Spinal cord (tissue), 10 donors: Measurements from ENCODE around the gene RAB11FIP4. TPM values are rescaled to one million over a fixed set of nuclear protein-coding genes. Genes with fewer than 3 reads are reported as not detected.

Experiments used
- DNase-seq, 6 donors: peaks; one replicate each; pipeline versions ENCODE4 v3.0.0 to v3.0.0-alpha.2; 2013 to 2015; ENCODE audit warnings: low spot score in 6 of 6, low read depth in 4 of 6
- H3K27ac ChIP-seq: one replicate; pipeline ENCODE4 v1.5.1; 2013; ENCODE audit warnings: low read depth, low read length, control low read depth
- H3K27me3 ChIP-seq: one replicate; pipeline ENCODE4 v1.6.1; 2013; ENCODE audit warnings: low read length; ENCODE audit not compliant: control insufficient read depth, insufficient read depth
- H3K36me3 ChIP-seq: one replicate; pipeline ENCODE4 v1.6.1; 2013; ENCODE audit warnings: low read length; ENCODE audit not compliant: control insufficient read depth, insufficient read depth
- H3K4me1 ChIP-seq: one replicate; pipeline ENCODE4 v1.6.1; 2013; ENCODE audit warnings: low read length; ENCODE audit not compliant: control insufficient read depth, insufficient read depth
- H3K4me3 ChIP-seq: one replicate; pipeline ENCODE4 v1.5.1; 2013; ENCODE audit warnings: low read depth, low read length, control low read depth
- H3K9me3 ChIP-seq: one replicate; pipeline ENCODE4 v1.6.1; 2013; ENCODE audit warnings: low read length; ENCODE audit not compliant: control insufficient read depth, insufficient read depth
- WGBS: methylation state at CpG from one replicate; pipeline ENCODE4 v1.1.5; 2013; ENCODE audit warnings: missing lambda C conversion rate; ENCODE audit not compliant: insufficient coverage; 5-methylcytosine and 5-hydroxymethylcytosine counted together
- polyA plus RNA-seq, 2 donors: library from polyadenylated mRNA; unstranded; fragments of 120-200 nt; gene quantifications; one replicate each; pipeline ENCODE4 v1.2.1, GENCODE V29; 2013; ENCODE audit not compliant: insufficient read length in 2 of 2
- total RNA-seq, 2 donors: library from RNA; depleted of rRNA in 1 of 2; stranded (reverse); fragments of 120-200 nt in 1 of 2; fragments of >200 nt in 1 of 2; gene quantifications; one replicate each; pipeline versions ENCODE4 v1.2.3 to v1.2.4, GENCODE V29; 2013 to 2014
- donor health status: healthy.

The RAB11FIP4 gene
- total and polyA plus RNA-seq, 4 donors: 15.3 to 50.5 (median 40.1) TPM

GRCh38 chr17:31574458-31574857, 183.0 kb downstream of the RAB11FIP4 start:
- H3K4me1 ChIP-seq: peaks cover 19% of the 10 kb centered on the region
- H3K4me3 ChIP-seq: no peak overlapping the region
- H3K9me3 ChIP-seq: no peaks in the 10 kb centered on the region
- WGBS: 85% methylated on average over 10 of the region's 10 CpGs
- no peak overlapping the region for H3K27ac ChIP-seq
- no peak for DNase-seq
- peaks cover 2% of the 10 kb centered on the region for H3K27me3 ChIP-seq
- no peaks in the 10 kb centered on the region for H3K36me3 ChIP-seq

DNA sequence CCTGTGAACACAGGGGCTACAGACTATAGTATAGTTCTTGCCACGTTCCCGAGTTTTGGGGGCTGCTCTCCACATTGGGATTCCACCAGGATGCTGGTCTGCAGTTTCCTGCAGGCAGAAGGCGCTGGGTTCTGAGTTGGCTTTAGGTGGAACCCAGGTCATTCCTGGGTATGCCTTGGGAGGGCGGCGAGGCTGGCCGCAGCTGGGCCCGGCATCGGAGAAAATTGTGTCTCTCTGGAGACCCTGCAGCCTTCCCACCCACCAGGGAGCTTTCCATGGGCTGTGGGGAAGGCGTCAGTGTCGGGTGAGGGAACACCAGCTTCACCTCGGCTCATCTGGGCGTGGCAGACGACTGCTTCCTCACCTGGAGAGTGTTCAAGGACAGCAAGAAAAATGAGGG, 183.6 kb downstream of the RAB11FIP4 start:
- Histone ChIP-seq H3K9me3 (no peaks in the 10 kb centered on the region), H3K27ac (no peak overlapping the region), H3K4me1 (peaks cover 25% of the 10 kb centered on the region), H3K4me3 (no peak overlapping the region), H3K27me3 (peaks cover 2% of the 10 kb centered on the region), H3K36me3 (no peaks in the 10 kb centered on the region)
- DNase-seq: no peak
- WGBS: 79% methylated on average over 5 of the region's 13 CpGs

- 21% methylated on average over 4 of the region's 4 CpGs for WGBS
- peak in 3 of 6 donors; percentile 30 to 53 (median 35) for DNase-seq
- Histone ChIP-seq H3K4me3 (no peak overlapping the region), H3K27me3 (peaks cover 2% of the 10 kb centered on the region), H3K27ac (no peak overlapping the region), H3K9me3 (no peaks in the 10 kb centered on the region), H3K36me3 (no peaks in the 10 kb centered on the region), H3K4me1 (peaks cover 35% of the 10 kb centered on the region)
Measured at GRCh38 chr17:31579265-31579664, 187.8 kb downstream of the RAB11FIP4 start.

DNA sequence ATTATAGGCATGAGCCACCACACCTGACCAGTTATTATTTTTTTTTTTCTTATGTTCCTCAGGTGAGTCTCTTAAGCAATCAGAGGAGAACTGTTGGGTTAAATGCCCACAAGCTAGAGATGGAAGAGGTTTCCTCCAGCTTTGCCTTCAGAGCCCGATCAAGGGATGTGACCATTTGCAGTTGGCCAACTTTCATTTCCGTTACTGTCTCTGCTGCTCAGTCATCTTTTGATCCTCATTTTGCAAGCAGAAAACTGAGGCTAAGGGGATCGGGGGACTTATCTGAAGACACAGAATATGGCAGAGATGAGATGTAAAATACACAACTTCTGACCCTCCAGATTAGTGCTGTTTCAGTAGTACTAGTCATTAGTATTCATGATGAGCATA, 188.8 kb downstream of the RAB11FIP4 start:
- H3K9me3 ChIP-seq: no peaks in the 10 kb centered on the region
- no peak for DNase-seq
- no peaks in the 10 kb centered on the region for H3K36me3 ChIP-seq
- H3K4me3 ChIP-seq: no peak overlapping the region
- peaks cover 35% of the 10 kb centered on the region for H3K4me1 ChIP-seq
- H3K27ac ChIP-seq: no peak overlapping the region
- peaks cover 2% of the 10 kb centered on the region for H3K27me3 ChIP-seq
- WGBS: 100% methylated on average over 2 of the region's 3 CpGs

- H3K4me1 ChIP-seq: peaks cover 35% of the 10 kb centered on the region
Measured at GRCh38 chr17:31580706-31581490, 189.4 kb downstream of the RAB11FIP4 start.

DNA sequence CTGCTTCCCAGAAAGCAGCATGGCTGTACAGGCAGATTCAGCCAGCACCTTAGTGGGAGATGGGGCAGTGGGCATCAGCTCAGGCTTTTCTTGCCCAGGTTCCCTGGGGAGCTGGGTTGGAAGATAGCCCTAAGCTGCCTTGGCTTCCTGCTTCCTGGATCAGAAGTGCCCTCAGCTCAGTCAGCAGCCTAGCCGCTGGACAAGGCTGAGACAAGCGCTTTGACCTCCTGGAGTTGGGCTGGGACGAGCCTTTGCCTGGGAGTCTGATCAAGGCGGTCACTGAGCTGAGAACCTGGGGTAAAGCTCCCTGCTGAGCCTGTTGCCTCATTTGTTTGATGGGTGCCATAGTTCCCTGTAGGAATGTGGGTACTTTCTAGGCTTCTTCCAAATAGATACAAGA, 190.0 kb downstream of the RAB11FIP4 start:
- 62% methylated on average over 4 of the region's 4 CpGs for WGBS
- Histone ChIP-seq H3K36me3 (no peaks in the 10 kb centered on the region), H3K4me1 (peaks cover 35% of the 10 kb centered on the region), H3K27ac (peak overlapping the region; percentile 30), H3K9me3 (no peaks in the 10 kb centered on the region), H3K4me3 (no peak overlapping the region), H3K27me3 (peaks cover 2% of the 10 kb centered on the region)
- no peak for DNase-seq

More at GRCh38 chr17:31580706-31581490, 189.4 kb downstream of the RAB11FIP4 start:
- Histone ChIP-seq H3K27ac (peak overlapping the region; percentile 30), H3K4me3 (no peak overlapping the region), H3K36me3 (no peaks in the 10 kb centered on the region), H3K27me3 (peaks cover 2% of the 10 kb centered on the region), H3K9me3 (no peaks in the 10 kb centered on the region)
- DNase-seq: peak in 3 of 6 donors; percentile 31 to 69 (median 57)
- WGBS: 36% methylated on average over 15 of the region's 16 CpGs

DNA sequence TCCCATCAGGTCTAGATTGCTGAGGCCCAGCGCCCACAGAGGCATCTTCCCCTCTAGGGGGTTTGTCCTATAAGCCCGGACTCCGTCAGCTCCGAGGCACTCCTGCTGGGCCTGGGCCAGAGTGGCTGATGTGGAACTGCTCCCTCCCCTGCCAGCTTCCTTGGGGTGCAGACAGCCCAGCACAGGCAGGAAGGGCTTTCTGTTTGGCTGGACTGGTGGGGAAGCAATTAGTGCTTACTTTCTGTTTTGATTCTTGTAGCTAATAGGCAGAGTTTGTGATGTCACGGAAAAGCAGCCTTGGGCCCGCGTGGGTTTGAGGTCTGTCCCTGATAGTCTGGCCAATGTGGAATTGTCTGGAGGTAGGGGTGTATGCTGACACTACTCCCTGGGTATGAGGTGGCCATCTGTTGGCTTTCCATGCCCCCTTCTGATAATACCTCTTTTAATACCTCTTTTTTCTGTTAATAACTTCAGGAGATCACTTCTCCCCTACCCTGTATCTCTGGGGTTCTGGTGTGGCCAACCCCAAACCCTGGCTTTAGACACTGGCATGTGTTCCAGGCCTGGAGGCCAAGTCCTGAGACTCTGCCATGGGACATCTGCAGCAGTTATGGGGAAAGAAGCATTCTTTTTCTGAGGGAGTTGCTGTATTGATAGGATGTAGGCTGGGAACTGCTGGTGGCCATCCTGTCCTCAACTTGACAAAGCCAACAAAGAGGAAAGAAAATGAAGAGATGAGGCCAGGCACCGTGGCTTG, 190.9 kb downstream of the RAB11FIP4 start:
- Histone ChIP-seq H3K27me3 (peaks cover 2% of the 10 kb centered on the region), H3K9me3 (no peaks in the 10 kb centered on the region), H3K4me1 (peaks cover 35% of the 10 kb centered on the region), H3K4me3 (no peak overlapping the region), H3K27ac (no peak overlapping the region), H3K36me3 (no peaks in the 10 kb centered on the region)
- DNase-seq: no peak
- 69% methylated on average over 7 of the region's 8 CpGs for WGBS

DNA sequence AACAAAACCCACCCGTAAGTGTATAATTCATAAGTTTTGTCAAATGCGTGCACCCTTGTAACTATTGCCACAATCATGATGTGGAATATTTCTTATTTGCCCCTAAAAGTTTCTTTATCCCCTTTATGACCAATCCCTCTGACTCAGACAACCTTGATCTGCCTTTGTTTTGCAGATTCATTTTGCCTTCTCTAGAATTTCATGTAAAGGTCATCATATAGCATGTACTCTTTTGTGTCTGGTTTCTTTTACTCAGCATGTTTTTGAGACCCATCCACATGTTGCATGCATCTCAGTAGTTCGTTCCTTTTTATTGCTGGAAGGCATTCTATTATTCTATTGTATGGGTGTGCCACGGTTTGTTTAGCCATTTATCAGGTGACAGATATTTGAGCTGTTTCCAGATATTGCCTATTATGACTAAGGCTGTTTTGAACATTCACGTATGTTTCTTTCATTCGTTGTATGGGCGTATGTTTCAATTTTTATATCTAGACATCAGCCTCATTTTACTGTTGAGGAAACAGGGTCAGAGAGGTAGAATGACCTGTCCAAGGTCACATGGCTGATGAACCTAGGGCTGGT, 192.4 kb downstream of the RAB11FIP4 start:
- Histone ChIP-seq H3K4me3 (no peak overlapping the region), H3K4me1 (peaks cover 31% of the 10 kb centered on the region), H3K27me3 (no peaks in the 10 kb centered on the region), H3K9me3 (no peaks in the 10 kb centered on the region), H3K27ac (no peak overlapping the region), H3K36me3 (no peaks in the 10 kb centered on the region)
- no peak for DNase-seq
- WGBS: 50% methylated on average over 1 of the region's 7 CpGs

- H3K4me1 ChIP-seq: peaks cover 23% of the 10 kb centered on the region
- H3K36me3 ChIP-seq: no peaks in the 10 kb centered on the region
- H3K27ac ChIP-seq: no peak overlapping the region
- no peaks in the 10 kb centered on the region for H3K9me3 ChIP-seq
- WGBS: 96% methylated on average over 4 of the region's 6 CpGs
- no peak overlapping the region for H3K4me3 ChIP-seq
- DNase-seq: no peak
- no peaks in the 10 kb centered on the region for H3K27me3 ChIP-seq
Measured at GRCh38 chr17:31584438-31585279, 193.2 kb downstream of the RAB11FIP4 start.
